Liver (tissue), 9 donors: ENCODE data around the gene MPDZ. TPM values are rescaled to one million over a fixed set of nuclear protein-coding genes. Genes with fewer than 3 reads are reported as not detected.

Experiments
- DNase-seq: peaks from one replicate; pipeline ENCODE4 v3.0.0-alpha.2; 2017; ENCODE audit warnings: low spot score
- H3K27ac ChIP-seq, 2 donors: one replicate each; pipeline ENCODE4 v1.7.0; 2013; ENCODE audit warnings: inconsistent platforms in 2 of 2, low read length in 2 of 2, control low read depth in 1 of 2, low read depth in 1 of 2, mild to moderate bottlenecking in 1 of 2
- H3K27me3 ChIP-seq, 4 donors: one replicate each; pipeline versions ENCODE4 v1.6.1 to v1.7.0; 2013; ENCODE audit warnings: low read length in 3 of 4, inconsistent platforms in 1 of 4, mild to moderate bottlenecking in 1 of 4, moderate library complexity in 1 of 4; ENCODE audit not compliant: control insufficient read depth in 4 of 4, insufficient read depth in 4 of 4
- H3K36me3 ChIP-seq, 4 donors: one replicate each; pipeline versions ENCODE4 v1.6.1 to v1.7.0; 2013; ENCODE audit warnings: low read length in 3 of 4, mild to moderate bottlenecking in 3 of 4, low read depth in 1 of 4, moderate library complexity in 1 of 4; ENCODE audit not compliant: control insufficient read depth in 4 of 4, insufficient read depth in 3 of 4
- H3K4me1 ChIP-seq, 4 donors: one replicate each; pipeline versions ENCODE4 v1.6.1 to v1.7.0; 2013; ENCODE audit warnings: low read length in 3 of 4, mild to moderate bottlenecking in 3 of 4, moderate library complexity in 1 of 4; ENCODE audit not compliant: control insufficient read depth in 4 of 4, insufficient read depth in 4 of 4
- H3K4me3 ChIP-seq, 3 donors: one replicate each; pipeline versions ENCODE4 v1.6.1 to v1.7.0; 2013; ENCODE audit warnings: low read length in 3 of 3, control low read depth in 1 of 3, low read depth in 1 of 3, mild to moderate bottlenecking in 1 of 3
- H3K9ac ChIP-seq, 2 donors: one replicate each; pipeline ENCODE4 v1.7.0; 2013; ENCODE audit warnings: low read length in 2 of 2, mild to moderate bottlenecking in 2 of 2, moderate library complexity in 2 of 2, control low read depth in 1 of 2, low read depth in 1 of 2
- H3K9me3 ChIP-seq, 4 donors: one replicate each; pipeline versions ENCODE4 v1.6.1 to v1.7.0; 2013; ENCODE audit warnings: low read length in 3 of 4; ENCODE audit not compliant: control insufficient read depth in 4 of 4
- FOXA1 ChIP-seq: IDR thresholded peaks from 2 replicates; pipeline ENCODE4 v1.6.1; 2016; ENCODE audit warnings: antibody characterized with exemption
- GABPA ChIP-seq, 2 donors: IDR thresholded peaks in 1 of 2; conservative IDR thresholded peaks in 1 of 2; 2 replicates each; pipeline ENCODE4 v1.6.1; 2016; ENCODE audit warnings: antibody characterized with exemption in 2 of 2, mild to moderate bottlenecking in 1 of 2, moderate library complexity in 1 of 2
- HNF4A ChIP-seq, 2 donors: conservative IDR thresholded peaks; 2 replicates each; pipeline ENCODE4 v1.6.1; 2016; ENCODE audit warnings: antibody characterized with exemption in 2 of 2, mild to moderate bottlenecking in 2 of 2
- HNF4G ChIP-seq: IDR thresholded peaks from 2 replicates; pipeline ENCODE4 v1.6.1; 2016; ENCODE audit warnings: antibody characterized with exemption
- MAX ChIP-seq: IDR thresholded peaks from 2 replicates; pipeline ENCODE4 v1.6.1; 2016; ENCODE audit warnings: antibody characterized with exemption
- NR2F2 ChIP-seq: IDR thresholded peaks from 2 replicates; pipeline ENCODE4 v1.6.1; 2016; ENCODE audit warnings: antibody characterized with exemption
- SP1 ChIP-seq: IDR thresholded peaks from 2 replicates; pipeline ENCODE4 v1.6.1; 2018; ENCODE audit warnings: antibody characterized with exemption, mild to moderate bottlenecking
- TAF1 ChIP-seq: conservative IDR thresholded peaks from 2 replicates; pipeline ENCODE4 v1.6.1; 2016; ENCODE audit warnings: antibody characterized with exemption, mild to moderate bottlenecking
- YY1 ChIP-seq: IDR thresholded peaks from 2 replicates; pipeline ENCODE4 v1.6.1; 2016; ENCODE audit warnings: antibody characterized with exemption, mild to moderate bottlenecking
- WGBS: extraction: QIAGEN DNeasy Blood & Tissue Kit; methylation state at CpG from one replicate; pipeline ENCODE4 v1.1.7; 2013; 5-methylcytosine and 5-hydroxymethylcytosine counted together
- polyA plus RNA-seq, 2 donors: library from polyadenylated mRNA; stranded (reverse) in 1 of 2; unstranded in 1 of 2; fragments of 200-250 nt in 1 of 2; fragments of >200 nt in 1 of 2; fragmentation: Nextera tagmentation in 1 of 2; extraction: Ambion mirVana in 1 of 2; gene quantifications; one replicate each; pipeline versions ENCODE4 v1.2.1 to v1.2.3, GENCODE V29; 2013 to 2015
- total RNA-seq, 2 donors: library from RNA; depleted of rRNA; stranded (reverse); fragments of >200 nt; gene quantifications; one replicate each; pipeline ENCODE4 v1.2.3, GENCODE V29; 2014
- TF ChIP-seq, protein P1 (sequence below): IDR thresholded peaks from 2 replicates; pipeline ENCODE4 v1.6.1; 2016; ENCODE audit warnings: antibody characterized with exemption
- TF ChIP-seq, protein P2 (sequence below): IDR thresholded peaks from 2 replicates; pipeline ENCODE4 v1.6.1; 2016; ENCODE audit warnings: antibody characterized with exemption, mild to moderate bottlenecking
- TF ChIP-seq, protein P3 (sequence below): IDR thresholded peaks from 2 replicates; pipeline ENCODE4 v1.6.1; 2016; ENCODE audit warnings: antibody characterized with exemption
- donor health status: healthy.
- donor health status: healthy.
- donor health status: healthy.
- donor health status: healthy.
- donor health status: healthy.

MPDZ gene
- total and polyA plus RNA-seq, 4 donors: 20.3 to 71.2 (median 30.2) TPM

DNA sequence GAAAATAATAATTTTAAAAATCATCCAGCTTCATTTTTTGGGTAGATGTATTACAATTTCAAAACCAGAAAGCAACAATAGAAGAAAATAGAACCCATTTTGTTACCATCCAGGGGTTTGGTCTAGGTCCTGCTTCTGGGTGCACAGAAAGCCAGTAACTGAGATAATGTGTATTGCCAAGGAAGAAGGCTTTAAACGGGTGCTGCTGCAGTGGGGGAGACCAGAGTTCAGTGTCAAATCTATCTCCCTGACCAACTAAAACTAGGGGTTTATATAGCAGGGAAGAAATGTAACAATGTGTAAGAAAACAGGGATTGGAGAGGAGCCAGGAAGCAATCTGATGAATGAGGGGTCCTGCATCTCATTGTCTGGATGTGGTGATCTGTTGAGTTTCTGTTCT is 17.5 kb upstream of the MPDZ start:
- Histone ChIP-seq H3K4me3 (no peak overlapping the region), H3K27me3 (no peaks in the 10 kb centered on the region), H3K9me3 (no peaks in the 10 kb centered on the region), H3K27ac (no peak overlapping the region), H3K36me3 (no peaks in the 10 kb centered on the region), H3K9ac (no peak overlapping the region), H3K4me1 (no peaks in the 10 kb centered on the region)
- TF ChIP-seq GABPA (IDR thresholded peaks at IDR 0.05 in 1 of 2, conservative IDR thresholded peaks at IDR 0.05 in 1 of 2): no peak
- TF ChIP-seq TAF1: no peak
- TF ChIP-seq, protein P1, sequence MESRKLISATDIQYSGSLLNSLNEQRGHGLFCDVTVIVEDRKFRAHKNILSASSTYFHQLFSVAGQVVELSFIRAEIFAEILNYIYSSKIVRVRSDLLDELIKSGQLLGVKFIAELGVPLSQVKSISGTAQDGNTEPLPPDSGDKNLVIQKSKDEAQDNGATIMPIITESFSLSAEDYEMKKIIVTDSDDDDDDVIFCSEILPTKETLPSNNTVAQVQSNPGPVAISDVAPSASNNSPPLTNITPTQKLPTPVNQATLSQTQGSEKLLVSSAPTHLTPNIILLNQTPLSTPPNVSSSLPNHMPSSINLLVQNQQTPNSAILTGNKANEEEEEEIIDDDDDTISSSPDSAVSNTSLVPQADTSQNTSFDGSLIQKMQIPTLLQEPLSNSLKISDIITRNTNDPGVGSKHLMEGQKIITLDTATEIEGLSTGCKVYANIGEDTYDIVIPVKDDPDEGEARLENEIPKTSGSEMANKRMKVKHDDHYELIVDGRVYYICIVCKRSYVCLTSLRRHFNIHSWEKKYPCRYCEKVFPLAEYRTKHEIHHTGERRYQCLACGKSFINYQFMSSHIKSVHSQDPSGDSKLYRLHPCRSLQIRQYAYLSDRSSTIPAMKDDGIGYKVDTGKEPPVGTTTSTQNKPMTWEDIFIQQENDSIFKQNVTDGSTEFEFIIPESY: no peak
- TF ChIP-seq NR2F2: no peak
- no peak for TF ChIP-seq HNF4A (conservative IDR thresholded peaks at IDR 0.05)
- TF ChIP-seq FOXA1: no peak
- TF ChIP-seq YY1: no peak
- no peak for TF ChIP-seq HNF4G
- TF ChIP-seq, protein P2, sequence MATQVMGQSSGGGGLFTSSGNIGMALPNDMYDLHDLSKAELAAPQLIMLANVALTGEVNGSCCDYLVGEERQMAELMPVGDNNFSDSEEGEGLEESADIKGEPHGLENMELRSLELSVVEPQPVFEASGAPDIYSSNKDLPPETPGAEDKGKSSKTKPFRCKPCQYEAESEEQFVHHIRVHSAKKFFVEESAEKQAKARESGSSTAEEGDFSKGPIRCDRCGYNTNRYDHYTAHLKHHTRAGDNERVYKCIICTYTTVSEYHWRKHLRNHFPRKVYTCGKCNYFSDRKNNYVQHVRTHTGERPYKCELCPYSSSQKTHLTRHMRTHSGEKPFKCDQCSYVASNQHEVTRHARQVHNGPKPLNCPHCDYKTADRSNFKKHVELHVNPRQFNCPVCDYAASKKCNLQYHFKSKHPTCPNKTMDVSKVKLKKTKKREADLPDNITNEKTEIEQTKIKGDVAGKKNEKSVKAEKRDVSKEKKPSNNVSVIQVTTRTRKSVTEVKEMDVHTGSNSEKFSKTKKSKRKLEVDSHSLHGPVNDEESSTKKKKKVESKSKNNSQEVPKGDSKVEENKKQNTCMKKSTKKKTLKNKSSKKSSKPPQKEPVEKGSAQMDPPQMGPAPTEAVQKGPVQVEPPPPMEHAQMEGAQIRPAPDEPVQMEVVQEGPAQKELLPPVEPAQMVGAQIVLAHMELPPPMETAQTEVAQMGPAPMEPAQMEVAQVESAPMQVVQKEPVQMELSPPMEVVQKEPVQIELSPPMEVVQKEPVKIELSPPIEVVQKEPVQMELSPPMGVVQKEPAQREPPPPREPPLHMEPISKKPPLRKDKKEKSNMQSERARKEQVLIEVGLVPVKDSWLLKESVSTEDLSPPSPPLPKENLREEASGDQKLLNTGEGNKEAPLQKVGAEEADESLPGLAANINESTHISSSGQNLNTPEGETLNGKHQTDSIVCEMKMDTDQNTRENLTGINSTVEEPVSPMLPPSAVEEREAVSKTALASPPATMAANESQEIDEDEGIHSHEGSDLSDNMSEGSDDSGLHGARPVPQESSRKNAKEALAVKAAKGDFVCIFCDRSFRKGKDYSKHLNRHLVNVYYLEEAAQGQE: no peak
- no peak for DNase-seq
- 81% methylated on average over 1 of the region's 1 CpG for WGBS

- Histone ChIP-seq H3K27me3 (no peaks in the 10 kb centered on the region), H3K4me1 (no peaks in the 10 kb centered on the region), H3K9me3 (no peaks in the 10 kb centered on the region), H3K9ac (no peak overlapping the region), H3K36me3 (no peaks in the 10 kb centered on the region), H3K27ac (no peak overlapping the region), H3K4me3 (no peak overlapping the region)
- WGBS: 85% methylated on average over 1 of the region's 1 CpG
- no peak for DNase-seq
- TF ChIP-seq SP1: no peak
- TF ChIP-seq, protein P3, sequence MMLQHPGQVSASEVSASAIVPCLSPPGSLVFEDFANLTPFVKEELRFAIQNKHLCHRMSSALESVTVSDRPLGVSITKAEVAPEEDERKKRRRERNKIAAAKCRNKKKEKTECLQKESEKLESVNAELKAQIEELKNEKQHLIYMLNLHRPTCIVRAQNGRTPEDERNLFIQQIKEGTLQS: no peak
- no peak for TF ChIP-seq FOXA1
- TF ChIP-seq YY1: no peak
- no peak for TF ChIP-seq MAX
- TF ChIP-seq, protein P2: no peak
Measured at GRCh38 chr9:13295556-13295955, 16.1 kb upstream of the MPDZ start.
